ENCODE measurements around the gene MYO7B. TPM values are rescaled to one million over a fixed set of nuclear protein-coding genes. Genes with fewer than 3 reads are reported as not detected.
A peak's percentile ranks its signal among the peaks of the same experiment; 100 is the strongest.

Gene MYO7B
- total and polyA plus RNA-seq, 8 donors, result 0.61 to 2.4 (median 1.00) TPM

GRCh38 chr2:127638361-127639110 is 103.1 kb downstream of the MYO7B start:
- intact Hi-C loops (cut with DNase I), result no loop called here
- H3K9me3 ChIP-seq, result no peaks in the 10 kb centered on the region
- H3K27ac ChIP-seq, result peak overlapping the region; percentile 72 to 92
- no peak for TF ChIP-seq CTCF (IDR thresholded peaks at IDR 0.05)
- ATAC-seq, result no peak
- peaks cover 17 to 80% of the 10 kb centered on the region in 2 donors for H3K4me1 ChIP-seq
- no peaks in the 10 kb centered on the region for H3K27me3 ChIP-seq
- H3K36me3 ChIP-seq, result peaks cover 0 to 20% of the 10 kb centered on the region in 2 donors
- peak in 1 of 4 donors; percentile 38 for DNase-seq
- H3K4me3 ChIP-seq, result no peak overlapping the region

GRCh38 chr2:127639111-127639474 is 103.6 kb downstream of the MYO7B start:
- intact Hi-C loops (cut with DNase I), result no loop called here
- peaks cover 13 to 74% of the 10 kb centered on the region in 2 donors for H3K4me1 ChIP-seq
- no peaks in the 10 kb centered on the region for H3K9me3 ChIP-seq
- DNase-seq, result no peak
- no peak for ATAC-seq
- TF ChIP-seq CTCF (IDR thresholded peaks at IDR 0.05), result no peak
- peak overlapping the region in 1 of 2 donors; percentile 92 for H3K27ac ChIP-seq
- peaks cover 0 to 20% of the 10 kb centered on the region in 2 donors for H3K36me3 ChIP-seq
- no peak overlapping the region for H3K4me3 ChIP-seq
- no peaks in the 10 kb centered on the region for H3K27me3 ChIP-seq

GRCh38 chr2:127640082-127641072 is 104.9 kb downstream of the MYO7B start:
- peak overlapping the region in 1 of 2 donors; percentile 92 for H3K27ac ChIP-seq
- H3K36me3 ChIP-seq, result peaks cover 0 to 20% of the 10 kb centered on the region in 2 donors
- DNase-seq (no peak), ATAC-seq (no peak)
- TF ChIP-seq CTCF (IDR thresholded peaks at IDR 0.05), result no peak
- H3K4me3 ChIP-seq, result no peak overlapping the region
- no peaks in the 10 kb centered on the region for H3K9me3 ChIP-seq
- intact Hi-C loops (cut with DNase I), result no loop called here
- H3K27me3 ChIP-seq, result no peaks in the 10 kb centered on the region
- peaks cover 13 to 65% of the 10 kb centered on the region in 2 donors for H3K4me1 ChIP-seq

GRCh38 chr2:127641133-127641532 is 105.7 kb downstream of the MYO7B start:
- Histone ChIP-seq H3K9me3 (no peaks in the 10 kb centered on the region), H3K4me3 (no peak overlapping the region), H3K27ac (peak overlapping the region in 1 of 2 donors; percentile 92), H3K36me3 (peaks cover 0 to 20% of the 10 kb centered on the region in 2 donors), H3K4me1 (peaks cover 13 to 67% of the 10 kb centered on the region in 2 donors), H3K27me3 (no peaks in the 10 kb centered on the region)
- TF ChIP-seq CTCF (IDR thresholded peaks at IDR 0.05), result no peak
- intact Hi-C loops (cut with DNase I), result no loop called here
- no peak for DNase-seq
- no peak for ATAC-seq
